ENCODE measurements around the gene ZNF213.

The ZNF213 gene

GRCh38 chr16:3101018-3101840 lies 33.6 kb upstream of the ZNF213 start:
- no peak for DNase-seq

- DNase-seq: no peak
These were observed 32.9 kb upstream of the ZNF213 start for GRCh38 chr16:3101841-3102470.

DNA sequence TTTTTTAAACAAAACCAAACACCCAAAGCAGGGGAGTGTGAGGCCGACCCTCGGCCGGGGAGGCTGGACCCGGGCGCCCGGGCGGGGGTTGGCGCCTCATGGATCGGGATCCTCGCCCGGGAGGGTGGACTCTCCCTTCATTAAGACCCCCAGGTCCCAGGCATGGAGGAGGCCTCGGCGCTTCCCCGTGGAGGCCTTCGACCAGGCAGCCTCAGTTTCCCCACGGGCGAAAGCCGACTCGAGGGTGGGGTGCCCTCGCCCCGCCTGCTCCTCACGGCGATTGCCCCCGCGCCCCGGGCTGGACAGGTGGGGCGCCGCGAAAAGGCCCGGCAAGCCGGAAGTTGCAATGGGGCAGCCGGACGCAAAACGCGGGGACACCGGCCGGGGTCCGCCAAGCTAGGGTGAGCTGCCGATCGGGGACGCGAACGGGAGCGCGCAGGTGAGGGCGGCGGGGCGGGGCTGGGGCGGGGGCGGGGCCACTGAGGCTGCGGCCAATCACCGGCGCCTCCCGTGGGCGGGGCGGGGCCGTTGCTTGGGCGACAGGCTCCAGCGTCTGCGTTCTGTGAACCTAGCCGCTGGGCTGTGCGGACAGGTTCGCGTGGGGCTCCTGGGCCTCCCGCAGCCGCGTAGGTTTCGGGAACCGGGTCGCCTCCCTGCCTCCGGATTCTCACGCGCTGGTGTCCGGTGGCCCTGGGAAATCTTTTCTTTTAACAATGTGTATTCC lies 28.5 kb upstream of the ZNF213 start:
- DNase-seq: peak; percentile 40

DNA sequence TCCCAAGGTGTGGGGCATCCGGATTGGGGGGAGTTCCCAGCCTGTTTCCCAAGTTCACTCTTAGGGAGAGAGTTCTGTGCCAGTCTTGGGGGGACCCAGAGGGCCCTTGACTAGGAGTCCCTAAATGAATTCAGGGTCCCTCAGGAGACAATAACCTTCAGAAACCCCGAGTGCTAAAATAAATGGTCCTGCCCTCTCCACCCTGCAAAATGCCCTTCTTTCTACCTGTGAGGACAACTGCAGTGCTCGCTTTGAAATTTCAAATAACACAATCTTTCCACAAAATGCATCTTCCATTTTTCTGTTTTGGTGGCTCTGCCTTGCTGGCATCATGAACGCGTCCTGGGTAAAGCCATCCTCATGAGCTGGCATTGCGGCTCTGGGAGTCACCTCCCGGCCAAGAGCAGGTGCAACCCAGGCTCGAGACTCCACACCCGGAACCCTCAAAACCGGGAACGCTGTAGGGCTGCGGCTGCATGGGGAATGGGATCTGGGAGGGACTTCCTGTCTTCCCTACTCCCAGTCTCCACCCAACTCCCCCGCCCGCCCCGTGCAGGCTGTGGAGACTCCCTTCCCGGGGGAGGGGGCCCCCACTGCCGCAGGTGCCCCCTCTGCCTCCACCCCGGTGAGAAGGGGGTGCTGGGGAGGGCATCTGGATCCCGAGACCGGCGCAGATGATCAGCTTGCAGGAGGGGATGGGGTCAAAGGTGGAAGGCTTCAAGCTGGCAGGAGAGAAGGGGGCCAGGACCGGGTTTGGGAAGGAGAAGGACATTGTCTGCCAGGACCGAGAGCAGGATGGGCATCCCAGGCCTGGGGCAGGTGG lies 22.6 kb upstream of the ZNF213 start, which contains the start of gene ZNF205:
Gene ZNF205 (plus strand): TSS at position 529 of the 823 bp plus-strand sequence. CDS start 845 bp downstream, outside the sequence.
- no peak for DNase-seq

DNA sequence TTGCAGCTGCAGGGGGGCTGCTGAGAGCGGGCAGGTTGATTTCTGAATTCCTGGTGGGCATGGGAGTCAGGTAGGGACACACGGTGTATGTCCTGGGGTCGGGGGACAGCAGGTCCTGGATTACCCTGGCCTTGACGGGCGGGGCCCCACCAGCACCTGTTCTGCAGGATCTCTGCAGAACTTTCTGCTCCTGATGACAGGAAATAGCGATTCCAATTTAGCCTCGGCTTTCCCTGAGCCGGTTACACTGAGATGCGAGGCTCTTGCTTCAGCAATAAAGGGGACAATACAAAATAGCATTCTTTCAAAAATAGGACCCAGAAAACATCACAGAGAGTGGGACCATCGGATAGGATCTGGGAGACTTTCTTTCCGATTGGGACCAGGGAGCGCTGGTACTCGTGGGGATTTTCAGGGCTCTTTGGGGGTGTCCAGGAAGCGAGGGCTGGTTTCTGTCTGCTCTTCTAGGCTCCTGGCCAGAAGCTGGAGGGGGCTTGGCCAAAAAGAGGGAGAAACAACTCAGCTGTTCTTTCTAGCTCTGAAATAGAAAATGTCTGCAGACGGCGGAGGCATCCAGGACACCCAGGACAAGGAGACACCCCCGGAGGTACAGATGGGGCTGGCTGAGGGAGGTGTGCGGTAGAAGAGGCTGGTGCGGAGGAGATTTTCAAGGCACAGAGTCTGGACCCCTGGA lies 21.8 kb upstream of the ZNF213 start:
- DNase-seq: no peak

- no peak for DNase-seq
These were observed 20.9 kb upstream of the ZNF213 start for GRCh38 chr16:3113765-3114479.

GRCh38 chr16:3115003-3115402 lies 19.8 kb upstream of the ZNF213 start:
- DNase-seq: no peak

- DNase-seq: no peak
These were observed 19.3 kb upstream of the ZNF213 start for GRCh38 chr16:3115561-3115960.

DNA sequence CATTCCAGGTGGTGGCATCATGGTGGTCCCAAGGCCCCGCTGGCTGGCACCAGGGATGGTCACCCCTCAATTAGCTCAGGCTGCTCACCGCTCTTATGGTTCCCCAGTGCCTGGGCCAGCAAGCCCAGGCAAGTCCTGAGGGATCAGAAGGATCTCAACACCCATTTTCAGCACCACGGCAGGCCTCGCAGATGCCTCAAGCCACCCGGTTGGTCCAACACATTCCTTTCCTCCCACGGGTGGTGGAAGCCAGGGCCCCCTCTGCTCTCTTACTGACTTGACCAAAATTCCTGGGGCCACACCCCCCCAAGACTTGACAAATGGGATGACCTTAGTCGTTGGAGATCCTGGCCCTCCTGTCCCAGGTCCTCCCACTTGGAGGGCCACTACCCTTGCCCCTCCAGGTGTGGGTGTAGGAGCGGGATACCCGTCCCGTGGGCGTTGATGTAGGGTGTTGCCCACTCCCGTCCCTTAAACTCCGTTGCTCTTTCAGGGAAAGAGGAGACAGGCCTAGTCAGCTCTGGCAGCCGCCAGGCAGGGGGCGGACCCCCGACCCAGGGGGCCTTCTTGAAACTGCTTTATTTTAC lies 16.5 kb upstream of the ZNF213 start:
- DNase-seq: no peak

DNA sequence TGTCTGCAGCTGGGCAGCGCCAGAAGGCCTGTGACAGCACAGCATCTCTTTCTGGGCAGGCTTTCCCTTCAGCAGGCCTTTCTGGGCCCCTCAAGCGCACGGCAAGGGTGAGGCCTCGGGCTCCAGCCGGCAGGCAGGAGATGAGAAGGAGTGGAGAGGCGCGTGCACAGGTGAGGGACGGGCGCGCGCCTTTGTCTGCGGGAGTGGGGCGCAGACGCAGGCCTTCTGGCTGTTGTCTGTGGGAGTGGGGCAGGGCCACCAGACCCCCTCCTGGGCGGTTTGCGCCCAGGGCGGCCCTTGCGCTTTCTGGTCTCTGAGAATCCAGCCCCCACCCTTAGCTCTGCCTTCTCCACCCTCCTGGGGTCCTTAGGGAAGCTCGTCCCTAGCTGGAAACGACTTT lies 16.0 kb upstream of the ZNF213 start:
- no peak for DNase-seq

- DNase-seq: no peak
These were observed 15.5 kb upstream of the ZNF213 start for GRCh38 chr16:3119286-3119685.

DNA sequence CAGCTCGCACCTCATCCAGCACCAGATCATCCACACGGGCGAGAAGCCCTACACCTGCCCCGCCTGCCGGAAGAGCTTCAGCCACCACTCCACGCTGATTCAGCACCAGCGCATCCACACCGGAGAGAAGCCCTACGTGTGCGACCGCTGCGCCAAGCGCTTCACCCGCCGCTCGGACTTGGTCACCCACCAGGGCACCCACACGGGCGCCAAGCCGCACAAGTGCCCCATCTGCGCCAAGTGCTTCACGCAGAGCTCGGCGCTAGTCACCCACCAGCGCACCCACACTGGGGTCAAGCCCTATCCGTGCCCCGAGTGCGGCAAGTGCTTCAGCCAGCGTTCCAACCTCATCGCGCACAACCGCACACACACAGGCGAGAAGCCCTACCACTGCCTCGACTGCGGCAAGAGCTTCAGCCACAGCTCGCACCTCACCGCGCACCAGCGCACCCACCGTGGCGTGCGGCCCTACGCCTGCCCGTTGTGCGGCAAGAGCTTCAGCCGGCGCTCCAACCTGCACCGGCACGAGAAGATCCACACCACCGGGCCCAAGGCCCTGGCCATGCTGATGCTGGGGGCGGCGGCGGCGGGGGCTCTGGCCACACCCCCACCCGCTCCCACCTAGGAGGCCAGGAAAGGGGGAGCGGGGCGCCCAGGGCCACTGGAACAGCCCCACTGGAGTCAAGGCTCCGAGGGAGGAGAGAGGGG lies 15.0 kb upstream of the ZNF213 start:
- no peak for DNase-seq

DNA sequence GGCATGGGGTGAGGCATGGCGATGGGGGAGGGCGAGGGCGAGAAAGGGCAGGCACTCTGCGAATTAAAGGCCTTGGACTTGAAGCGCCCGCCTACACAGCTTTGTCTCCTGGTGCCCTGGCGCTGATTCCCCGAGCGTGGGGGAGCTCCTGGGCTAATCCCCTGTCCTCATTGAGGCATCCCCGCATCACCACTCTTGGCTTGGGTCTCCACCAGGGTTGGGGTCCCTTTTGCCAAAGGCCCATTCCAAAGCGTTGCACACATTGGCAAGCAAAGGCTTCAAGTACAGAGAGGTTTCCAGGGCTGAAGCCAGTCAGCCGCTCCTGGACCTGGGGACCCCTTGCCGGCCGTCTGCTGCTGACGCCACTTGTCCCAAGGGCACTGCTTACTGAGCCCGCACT lies 14.4 kb upstream of the ZNF213 start:
- DNase-seq: no peak

DNA sequence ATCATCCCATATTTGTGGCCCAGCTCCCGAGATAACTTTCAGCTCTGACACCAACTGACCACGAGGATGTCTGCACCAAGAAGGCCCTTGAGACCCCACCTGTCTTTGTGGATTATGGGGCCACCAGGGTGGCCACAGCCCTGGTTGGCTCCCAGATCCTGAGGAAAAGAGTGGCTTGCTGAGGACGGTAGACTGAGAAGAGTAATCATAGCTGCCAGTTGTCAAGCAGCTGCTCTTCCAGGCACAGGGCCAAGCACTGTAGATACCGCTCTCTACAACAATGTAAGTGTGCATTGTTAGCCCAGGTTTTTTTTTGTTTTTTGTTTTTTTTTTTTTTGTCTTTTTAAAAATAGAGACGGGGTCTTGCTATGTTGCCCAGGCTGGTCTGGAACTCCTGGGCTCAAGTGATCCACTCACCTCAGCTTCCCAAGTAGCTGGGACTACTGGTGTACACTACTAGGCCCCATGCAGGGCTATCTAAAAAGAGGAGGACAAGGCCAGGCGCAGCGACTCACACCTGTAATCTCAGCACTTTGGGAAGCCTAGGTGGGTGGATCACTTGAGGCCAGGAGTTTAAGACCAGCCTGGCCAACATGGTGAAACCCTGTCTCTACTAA lies 12.9 kb upstream of the ZNF213 start:
- DNase-seq: no peak

DNA sequence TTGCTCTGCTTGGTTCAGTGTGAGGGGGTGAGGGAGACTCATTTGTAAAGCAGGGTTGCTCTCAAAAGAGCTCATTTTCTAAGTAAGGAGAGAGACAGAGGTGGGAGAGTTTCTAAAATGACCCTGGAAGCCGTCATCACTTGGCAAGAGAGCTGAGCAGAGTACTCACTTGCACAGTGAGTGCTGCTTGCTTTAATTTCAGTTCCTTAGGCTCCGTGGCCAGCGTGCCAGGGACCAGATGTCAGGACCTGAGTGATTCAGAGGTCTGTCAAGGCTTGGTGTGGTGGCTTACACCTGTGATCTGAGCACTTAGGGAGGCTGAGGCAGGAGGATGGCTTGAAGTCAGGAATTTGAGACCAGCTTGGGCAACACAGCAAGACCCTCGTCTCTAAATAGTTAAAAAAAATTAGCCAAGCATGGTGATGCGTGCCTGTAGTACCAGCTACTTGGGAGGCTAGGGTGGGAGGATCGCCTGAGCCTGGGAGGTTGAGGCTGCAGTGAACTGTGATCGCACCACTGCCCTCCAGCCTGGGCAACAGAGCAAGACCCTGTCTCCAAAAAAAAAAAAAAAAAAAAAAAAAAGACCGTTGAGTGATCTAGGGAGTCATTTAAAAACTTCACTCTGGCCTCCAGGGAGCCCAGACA lies 11.8 kb upstream of the ZNF213 start:
- DNase-seq: no peak

- peak; percentile 86 for DNase-seq
These were observed 10.6 kb upstream of the ZNF213 start for GRCh38 chr16:3123986-3124886.

DNA sequence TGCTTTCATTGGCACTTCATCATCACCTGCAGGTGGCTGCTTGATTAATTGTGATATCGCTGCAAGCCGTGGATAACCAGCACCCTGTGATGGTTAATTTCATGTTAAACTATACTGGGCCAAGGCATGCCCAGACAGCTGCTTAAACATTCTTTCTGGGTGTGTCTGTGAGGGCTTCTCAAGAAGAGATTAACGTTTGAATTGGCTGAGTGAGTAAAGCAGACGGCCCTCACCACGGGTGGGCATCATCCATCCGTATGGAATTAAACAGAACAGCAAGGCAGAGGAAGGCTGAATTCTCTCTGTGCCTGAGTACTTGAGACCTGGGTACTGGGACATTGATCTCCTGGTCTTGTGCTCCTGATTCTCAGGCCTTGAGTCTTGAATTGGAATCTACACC lies 7.1 kb upstream of the ZNF213 start:
- no peak for DNase-seq
